Measurements from ENCODE around the gene IGF2R.
"Not testable (repeated sequence)": the region's sequence is repeated elsewhere in the genome, so short reads cannot be mapped to it uniquely, and the experiment has no call there.

Gene IGF2R

GRCh38 chr6:160130729-160131484 is 162.0 kb downstream of the IGF2R start:
- H3K9ac ChIP-seq (ENCODE audit: low read length in 5 of 5) = no peak overlapping the region
- H3K4me3 ChIP-seq (ENCODE audit: low read depth in 1 of 5, low read length in 5 of 5) = no peak overlapping the region
- H3K4me1 ChIP-seq (ENCODE audit: control insufficient read depth in 5 of 5, insufficient read depth in 5 of 5, low read length in 5 of 5) = peaks cover 0 to 4% (median 0%) of the 10 kb centered on the region in 5 donors
- no peaks in the 10 kb centered on the region for H3K27me3 ChIP-seq (ENCODE audit: control insufficient read depth in 5 of 5, insufficient read depth in 4 of 5, low read length in 5 of 5)
- peaks cover 0 to 5% (median 0%) of the 10 kb centered on the region in 5 donors for H3K36me3 ChIP-seq (ENCODE audit: control insufficient read depth in 5 of 5, insufficient read depth in 5 of 5, low read length in 5 of 5)
- H3K9me3 ChIP-seq (ENCODE audit: control insufficient read depth in 5 of 5, low read length in 5 of 5) = no peaks in the 10 kb centered on the region
- no peak overlapping the region for H3K27ac ChIP-seq (ENCODE audit: low read depth, low read length)

GRCh38 chr6:160131636-160132296 is 162.9 kb downstream of the IGF2R start:
- H3K4me1 ChIP-seq (ENCODE audit: control insufficient read depth in 5 of 5, insufficient read depth in 5 of 5, low read length in 5 of 5) = peaks cover 0 to 4% (median 0%) of the 10 kb centered on the region in 5 donors
- no peak overlapping the region for H3K27ac ChIP-seq (ENCODE audit: low read depth, low read length)
- no peaks in the 10 kb centered on the region for H3K27me3 ChIP-seq (ENCODE audit: control insufficient read depth in 5 of 5, insufficient read depth in 4 of 5, low read length in 5 of 5)
- H3K4me3 ChIP-seq (ENCODE audit: low read depth in 1 of 5, low read length in 5 of 5) = no peak overlapping the region
- H3K36me3 ChIP-seq (ENCODE audit: control insufficient read depth in 5 of 5, insufficient read depth in 5 of 5, low read length in 5 of 5) = peaks cover 0 to 9% (median 0%) of the 10 kb centered on the region in 5 donors
- H3K9me3 ChIP-seq (ENCODE audit: control insufficient read depth in 5 of 5, low read length in 5 of 5) = no peaks in the 10 kb centered on the region
- H3K9ac ChIP-seq (ENCODE audit: low read length in 5 of 5) = no peak overlapping the region

GRCh38 chr6:160132297-160132637 is 163.4 kb downstream of the IGF2R start:
- H3K9ac ChIP-seq (ENCODE audit: low read length in 5 of 5) = no peak overlapping the region
- peaks cover 0 to 4% (median 0%) of the 10 kb centered on the region in 5 donors for H3K4me1 ChIP-seq (ENCODE audit: control insufficient read depth in 5 of 5, insufficient read depth in 5 of 5, low read length in 5 of 5)
- no peak overlapping the region for H3K4me3 ChIP-seq (ENCODE audit: low read depth in 1 of 5, low read length in 5 of 5)
- H3K27me3 ChIP-seq (ENCODE audit: control insufficient read depth in 5 of 5, insufficient read depth in 4 of 5, low read length in 5 of 5) = no peaks in the 10 kb centered on the region
- H3K36me3 ChIP-seq (ENCODE audit: control insufficient read depth in 5 of 5, insufficient read depth in 5 of 5, low read length in 5 of 5) = peaks cover 0 to 13% (median 0%) of the 10 kb centered on the region in 5 donors
- no peaks in the 10 kb centered on the region for H3K9me3 ChIP-seq (ENCODE audit: control insufficient read depth in 5 of 5, low read length in 5 of 5)
- H3K27ac ChIP-seq (ENCODE audit: low read depth, low read length) = no peak overlapping the region

GRCh38 chr6:160132776-160133338 is 164.0 kb downstream of the IGF2R start:
- Histone ChIP-seq H3K4me1 (ENCODE audit: control insufficient read depth in 5 of 5, insufficient read depth in 5 of 5, low read length in 5 of 5) (peaks cover 0 to 4% (median 0%) of the 10 kb centered on the region in 5 donors), H3K9me3 (ENCODE audit: control insufficient read depth in 5 of 5, low read length in 5 of 5) (no peaks in the 10 kb centered on the region), H3K27ac (ENCODE audit: low read depth, low read length) (no peak overlapping the region), H3K4me3 (ENCODE audit: low read depth in 1 of 5, low read length in 5 of 5) (no peak overlapping the region), H3K36me3 (ENCODE audit: control insufficient read depth in 5 of 5, insufficient read depth in 5 of 5, low read length in 5 of 5) (peaks cover 0 to 14% (median 0%) of the 10 kb centered on the region in 5 donors), H3K27me3 (ENCODE audit: control insufficient read depth in 5 of 5, insufficient read depth in 4 of 5, low read length in 5 of 5) (no peaks in the 10 kb centered on the region), H3K9ac (ENCODE audit: low read length in 5 of 5) (no peak overlapping the region)

- Histone ChIP-seq H3K27ac (ENCODE audit: low read depth, low read length) (no peak overlapping the region), H3K9ac (ENCODE audit: low read length in 5 of 5) (no peak overlapping the region), H3K4me1 (ENCODE audit: control insufficient read depth in 5 of 5, insufficient read depth in 5 of 5, low read length in 5 of 5) (peaks cover 0 to 4% (median 0%) of the 10 kb centered on the region in 5 donors), H3K4me3 (ENCODE audit: low read depth in 1 of 5, low read length in 5 of 5) (no peak overlapping the region), H3K36me3 (ENCODE audit: control insufficient read depth in 5 of 5, insufficient read depth in 5 of 5, low read length in 5 of 5) (peaks cover 0 to 14% (median 0%) of the 10 kb centered on the region in 5 donors), H3K9me3 (ENCODE audit: control insufficient read depth in 5 of 5, low read length in 5 of 5) (no peaks in the 10 kb centered on the region), H3K27me3 (ENCODE audit: control insufficient read depth in 5 of 5, insufficient read depth in 4 of 5, low read length in 5 of 5) (no peaks in the 10 kb centered on the region)
Observed at GRCh38 chr6:160133441-160134336, 164.8 kb downstream of the IGF2R start.

GRCh38 chr6:160134337-160134751 is 165.5 kb downstream of the IGF2R start:
- peaks cover 0 to 14% (median 0%) of the 10 kb centered on the region in 5 donors for H3K36me3 ChIP-seq (ENCODE audit: control insufficient read depth in 5 of 5, insufficient read depth in 5 of 5, low read length in 5 of 5)
- H3K9ac ChIP-seq (ENCODE audit: low read length in 5 of 5); H3K9me3 ChIP-seq (ENCODE audit: control insufficient read depth in 5 of 5, low read length in 5 of 5); H3K27ac ChIP-seq (ENCODE audit: low read depth, low read length); H3K4me3 ChIP-seq (ENCODE audit: low read depth in 1 of 5, low read length in 5 of 5); H3K4me1 ChIP-seq (ENCODE audit: control insufficient read depth in 5 of 5, insufficient read depth in 5 of 5, low read length in 5 of 5); H3K27me3 ChIP-seq (ENCODE audit: control insufficient read depth in 5 of 5, insufficient read depth in 4 of 5, low read length in 5 of 5): not testable (repeated sequence)

GRCh38 chr6:160134779-160135547 is 166.1 kb downstream of the IGF2R start:
- no peak overlapping the region for H3K27ac ChIP-seq (ENCODE audit: low read depth, low read length)
- H3K9me3 ChIP-seq (ENCODE audit: control insufficient read depth in 5 of 5, low read length in 5 of 5) = no peaks in the 10 kb centered on the region
- H3K4me1 ChIP-seq (ENCODE audit: control insufficient read depth in 5 of 5, insufficient read depth in 5 of 5, low read length in 5 of 5) = peaks cover 0 to 4% (median 0%) of the 10 kb centered on the region in 5 donors
- H3K9ac ChIP-seq (ENCODE audit: low read length in 5 of 5) = no peak overlapping the region
- H3K4me3 ChIP-seq (ENCODE audit: low read depth in 1 of 5, low read length in 5 of 5) = no peak overlapping the region
- H3K27me3 ChIP-seq (ENCODE audit: control insufficient read depth in 5 of 5, insufficient read depth in 4 of 5, low read length in 5 of 5) = no peaks in the 10 kb centered on the region
- peaks cover 0 to 12% (median 0%) of the 10 kb centered on the region in 5 donors for H3K36me3 ChIP-seq (ENCODE audit: control insufficient read depth in 5 of 5, insufficient read depth in 5 of 5, low read length in 5 of 5)

- Histone ChIP-seq H3K27me3 (ENCODE audit: control insufficient read depth in 5 of 5, insufficient read depth in 4 of 5, low read length in 5 of 5) (no peaks in the 10 kb centered on the region), H3K36me3 (ENCODE audit: control insufficient read depth in 5 of 5, insufficient read depth in 5 of 5, low read length in 5 of 5) (peaks cover 0 to 8% (median 0%) of the 10 kb centered on the region in 5 donors), H3K27ac (ENCODE audit: low read depth, low read length) (no peak overlapping the region), H3K9me3 (ENCODE audit: control insufficient read depth in 5 of 5, low read length in 5 of 5) (no peaks in the 10 kb centered on the region), H3K4me1 (ENCODE audit: control insufficient read depth in 5 of 5, insufficient read depth in 5 of 5, low read length in 5 of 5) (peaks cover 0 to 4% (median 0%) of the 10 kb centered on the region in 5 donors), H3K4me3 (ENCODE audit: low read depth in 1 of 5, low read length in 5 of 5) (no peak overlapping the region), H3K9ac (ENCODE audit: low read length in 5 of 5) (no peak overlapping the region)
Observed at GRCh38 chr6:160135907-160136655, 167.2 kb downstream of the IGF2R start.
